HCT116 (cell line): ENCODE results near the gene GALK2. TPM values are rescaled to one million over a fixed set of nuclear protein-coding genes. Genes with fewer than 3 reads are reported as not detected.

ENCODE experiments used
- ATAC-seq: fragments of 200-7000 bp; cut with Tn5 transposase; 2 replicates; pipeline ENCODE4 v1.9.1; 2020; ENCODE audit warnings: mild to moderate bottlenecking, moderate library complexity
- BruUV-seq: library from RNA; stranded (reverse); fragments of 400-500 nt; replicated peaks from 2 replicates; lab custom pipeline; 2021; lab: Mats Ljungman, UMichigan
- CTCF ChIA-PET: fragments of 300-600 bp; sonication (Branson Sonifier 250); formaldehyde crosslinking; loops from one replicate; lab custom pipeline; 2021; ENCODE audit warnings: antibody characterized with exemption; lab: Charles Lee
- POLR2A ChIA-PET: fragments of 300-600, 350-600 bp; sonication (Branson Sonifier 250); formaldehyde crosslinking; loops from one replicate; lab custom pipeline; 2021; ENCODE audit warnings: antibody characterized with exemption; lab: Charles Lee
- RAD21 ChIA-PET, 2 experiments: fragments of 300-600 bp; sonication (Branson Sonifier 250); formaldehyde crosslinking; loops; one replicate each; lab custom pipeline; 2023; ENCODE audit warnings: low total read pairs in 2 of 2; ENCODE audit not compliant: uncharacterized antibody in 2 of 2, unreplicated experiment in 2 of 2, low non-redundant PET in 1 of 2; lab: Charles Lee
- DNase-seq: peaks from one replicate; pipeline ENCODE4 v3.0.0-alpha.2; 2010; ENCODE audit warnings: low read depth, low spot score
- H2AFZ ChIP-seq: fragments of 200-600 bp; shearing (Covaris generic), sonication (generic); 2 replicates; pipeline ENCODE4 v1.6.1; 2017; ENCODE audit warnings: low read depth, mixed run types, mixed read lengths, antibody characterized with exemption, low read length; ENCODE audit not compliant: poor library complexity, severe bottlenecking
- H3K27ac ChIP-seq: 2 replicates; pipeline ENCODE4 v1.5.1; 2012; ENCODE audit warnings: low read depth, low read length
- H3K27me3 ChIP-seq: fragments of 200-600 bp; sonication (generic); 2 replicates; pipeline ENCODE4 v1.6.1; 2016; ENCODE audit warnings: mixed run types, low read length, mixed read lengths; ENCODE audit not compliant: insufficient read depth
- H3K36me3 ChIP-seq, 2 experiments: fragments of 200-500 bp in 1 of 2; fragments of 200-600 bp in 1 of 2; sonication (Bioruptor generic) in 1 of 2; sonication (generic) in 1 of 2; 2 replicates each; pipeline versions ENCODE4 v1.5.1 to v1.6.1; 2014 to 2016; ENCODE audit warnings: low read length in 2 of 2, inconsistent platforms in 1 of 2, mixed read lengths in 1 of 2, mixed run types in 1 of 2; ENCODE audit not compliant: insufficient read depth in 2 of 2, control insufficient read depth in 1 of 2
- H3K4me1 ChIP-seq, 2 experiments: fragments of 200-600 bp in 1 of 2; sonication (generic) in 1 of 2; 2 replicates each; pipeline versions ENCODE4 v1.5.1 to v1.6.1; 2012 to 2017; ENCODE audit warnings: low read length in 2 of 2, inconsistent platforms in 1 of 2, mild to moderate bottlenecking in 1 of 2, mixed read lengths in 1 of 2, mixed run types in 1 of 2, moderate library complexity in 1 of 2; ENCODE audit not compliant: insufficient read depth in 2 of 2, control insufficient read depth in 1 of 2
- H3K4me2 ChIP-seq: fragments of 200-600 bp; sonication (generic); 2 replicates; pipeline ENCODE4 v1.6.1; 2017; ENCODE audit warnings: mixed run types, low read length, mixed read lengths
- H3K4me3 ChIP-seq, 2 experiments: fragments of 200-600 bp in 1 of 2; sonication (generic) in 1 of 2; replicated peaks in 1 of 2; 2 replicates each; pipeline ENCODE4 v1.5.1; 2011 to 2016; ENCODE audit warnings: low read length in 2 of 2, control low read depth in 1 of 2, low read depth in 1 of 2, mild to moderate bottlenecking in 1 of 2, mixed read lengths in 1 of 2, mixed run types in 1 of 2
- H3K79me2 ChIP-seq: fragments of 200-600 bp; sonication (generic); 2 replicates; pipeline ENCODE4 v1.6.1; 2017; ENCODE audit warnings: mild to moderate bottlenecking, mixed run types, low read length, moderate library complexity, mixed read lengths; ENCODE audit not compliant: insufficient read depth
- H3K9ac ChIP-seq: fragments of 200-600 bp; sonication (generic); 2 replicates; pipeline ENCODE4 v1.6.1; 2016; ENCODE audit warnings: low read length, mixed read lengths
- H3K9me2 ChIP-seq: fragments of 200-600 bp; sonication (generic), shearing (Covaris generic); 2 replicates; pipeline ENCODE4 v1.6.1; 2017; ENCODE audit warnings: mixed run types, mild to moderate bottlenecking, moderate library complexity; ENCODE audit not compliant: insufficient read depth
- H3K9me3 ChIP-seq, 2 experiments: fragments of 200-500 bp in 1 of 2; fragments of 200-600 bp in 1 of 2; sonication (Bioruptor generic) in 1 of 2; sonication (generic) in 1 of 2; 2 replicates each; pipeline ENCODE4 v1.6.1; 2014 to 2017; ENCODE audit warnings: low read length in 2 of 2, mixed read lengths in 2 of 2, inconsistent platforms in 1 of 2, low read depth in 1 of 2, mild to moderate bottlenecking in 1 of 2, mixed run types in 1 of 2, moderate library complexity in 1 of 2; ENCODE audit not compliant: control insufficient read depth in 1 of 2, insufficient read depth in 1 of 2
- H4K20me1 ChIP-seq: fragments of 200-600 bp; sonication (generic), shearing (Covaris generic); 2 replicates; pipeline ENCODE4 v1.6.1; 2017; ENCODE audit warnings: mixed run types, mild to moderate bottlenecking, moderate library complexity; ENCODE audit not compliant: insufficient read depth
- CBX3 ChIP-seq: IDR thresholded peaks from 2 replicates; pipeline ENCODE4 v1.6.1; 2012; ENCODE audit warnings: low read depth
- EGR1 ChIP-seq: IDR thresholded peaks from 2 replicates; pipeline ENCODE4 v1.6.1; 2012; ENCODE audit warnings: low read depth
- EZH2 ChIP-seq: fragments of 200-600 bp; sonication (generic); IDR thresholded peaks from 2 replicates; pipeline ENCODE4 v1.6.1; 2017; ENCODE audit warnings: antibody characterized with exemption, mixed run types
- EZH2phosphoT487 ChIP-seq: fragments of 200-600 bp; IDR thresholded peaks from 2 replicates; pipeline ENCODE4 v1.6.1; 2018; ENCODE audit warnings: antibody characterized with exemption, borderline replicate concordance
- FOSL1 ChIP-seq: IDR thresholded peaks from 2 replicates; pipeline ENCODE4 v1.6.1; 2012; ENCODE audit warnings: low read depth
- JUND ChIP-seq: IDR thresholded peaks from 2 replicates; pipeline ENCODE4 v1.6.1; 2012
- MAX ChIP-seq: IDR thresholded peaks from 2 replicates; pipeline ENCODE4 v1.6.1; 2012
- POLR2AphosphoS5 ChIP-seq: IDR thresholded peaks from 2 replicates; pipeline ENCODE4 v1.6.1; 2011; ENCODE audit warnings: mild to moderate bottlenecking, low read depth, low read length, moderate library complexity
- SIN3A ChIP-seq: IDR thresholded peaks from 2 replicates; pipeline ENCODE4 v1.6.1; 2012; ENCODE audit warnings: low read depth
- SP1 ChIP-seq: IDR thresholded peaks from 2 replicates; pipeline ENCODE4 v1.6.1; 2012; ENCODE audit warnings: low read depth
- SRF ChIP-seq: IDR thresholded peaks from 2 replicates; pipeline ENCODE4 v1.6.1; 2012; ENCODE audit warnings: low read depth
- YY1 ChIP-seq: IDR thresholded peaks from 2 replicates; pipeline ENCODE4 v1.6.1; 2011; ENCODE audit warnings: low read length, low read depth, moderate library complexity, mild to moderate bottlenecking; ENCODE audit not compliant: insufficient replicate concordance; ENCODE audit errors: extremely low read depth
- ZFX ChIP-seq: fragments of 450-650 bp; IDR thresholded peaks from 2 replicates; pipeline ENCODE4 v1.6.1; 2017
- ZNF274 ChIP-seq: fragments of 200-500 bp; sonication (Bioruptor generic); IDR thresholded peaks from 2 replicates; pipeline ENCODE4 v1.6.1; 2014; ENCODE audit warnings: mild to moderate bottlenecking, low read depth, low read length, inconsistent platforms
- intact Hi-C: fragments of 100-400 bp; cut with micrococcal nuclease; formaldehyde crosslinking; loops from 2 replicates; pipeline ENCODE4 v1.10.0; 2022
- total RNA-seq: library from RNA; stranded (reverse); gene quantifications from one replicate; pipeline ENCODE4 v1.2.1, GENCODE V29; 2021; ENCODE audit not compliant: unreplicated experiment
- TF ChIP-seq, protein P1 (sequence below), 3 experiments: fragments of 200-600 bp in 1 of 3; sonication (generic) in 1 of 3; IDR thresholded peaks in 2 of 3; conservative IDR thresholded peaks in 1 of 3; 2 replicates each; pipeline ENCODE4 v1.5.1; 2012 to 2017; ENCODE audit warnings: low read depth in 2 of 3, low read length in 2 of 3, antibody characterized with exemption in 1 of 3, borderline replicate concordance in 1 of 3, control low read depth in 1 of 3, mild to moderate bottlenecking in 1 of 3, mixed read lengths in 1 of 3, mixed run types in 1 of 3, moderate library complexity in 1 of 3; ENCODE audit not compliant: insufficient read depth in 1 of 3
- TF ChIP-seq, protein P2 (sequence below): IDR thresholded peaks from 2 replicates; pipeline ENCODE4 v1.6.1; 2012; ENCODE audit warnings: low read depth

GALK2 gene
- total RNA-seq, 1 experiment from 2014 or later = 18.7 TPM

GRCh38 chr15:49313650-49314049, 143.6 kb downstream of the GALK2 start:
- H3K79me2 ChIP-seq = no peaks in the 10 kb centered on the region
- no peak overlapping the region for H3K9ac ChIP-seq
- H3K4me1 ChIP-seq = no peaks in the 10 kb centered on the region
- H3K36me3 ChIP-seq = no peaks in the 10 kb centered on the region
- intact Hi-C loops = no loop called here
- H3K9me2 ChIP-seq = no peaks in the 10 kb centered on the region
- no peaks in the 10 kb centered on the region for H3K9me3 ChIP-seq
- ATAC-seq (no peak), DNase-seq (no peak)
- H3K27me3 ChIP-seq = no peaks in the 10 kb centered on the region
- ChIA-PET CTCF (no interaction called here), RAD21 (no interaction called here), POLR2A (no interaction called here)
- H3K4me2 ChIP-seq = no peak overlapping the region
- no TSS peak for BruUV-seq
- no peak overlapping the region for H2AFZ ChIP-seq
- no peaks in the 10 kb centered on the region for H4K20me1 ChIP-seq
- H3K27ac ChIP-seq = no peak overlapping the region
- no peak for TF ChIP-seq YY1
- H3K4me3 ChIP-seq = no peak overlapping the region

GRCh38 chr15:49314716-49315115, 144.7 kb downstream of the GALK2 start:
- BruUV-seq = no TSS peak
- ChIA-PET RAD21 (no interaction called here), POLR2A (no interaction called here), CTCF (no interaction called here)
- no peaks in the 10 kb centered on the region for H3K36me3 ChIP-seq
- no peaks in the 10 kb centered on the region for H3K79me2 ChIP-seq
- H3K4me3 ChIP-seq = no peak overlapping the region
- no peak for DNase-seq
- no peak overlapping the region for H2AFZ ChIP-seq
- no peaks in the 10 kb centered on the region for H4K20me1 ChIP-seq
- H3K4me1 ChIP-seq = no peaks in the 10 kb centered on the region
- no peaks in the 10 kb centered on the region for H3K27me3 ChIP-seq
- no peaks in the 10 kb centered on the region for H3K9me2 ChIP-seq
- intact Hi-C loops = no loop called here
- H3K4me2 ChIP-seq = no peak overlapping the region
- no peak for ATAC-seq
- H3K27ac ChIP-seq = no peak overlapping the region
- no peak overlapping the region for H3K9ac ChIP-seq
- H3K9me3 ChIP-seq = no peaks in the 10 kb centered on the region
- TF ChIP-seq FOSL1 = no peak
- TF ChIP-seq, protein P1, sequence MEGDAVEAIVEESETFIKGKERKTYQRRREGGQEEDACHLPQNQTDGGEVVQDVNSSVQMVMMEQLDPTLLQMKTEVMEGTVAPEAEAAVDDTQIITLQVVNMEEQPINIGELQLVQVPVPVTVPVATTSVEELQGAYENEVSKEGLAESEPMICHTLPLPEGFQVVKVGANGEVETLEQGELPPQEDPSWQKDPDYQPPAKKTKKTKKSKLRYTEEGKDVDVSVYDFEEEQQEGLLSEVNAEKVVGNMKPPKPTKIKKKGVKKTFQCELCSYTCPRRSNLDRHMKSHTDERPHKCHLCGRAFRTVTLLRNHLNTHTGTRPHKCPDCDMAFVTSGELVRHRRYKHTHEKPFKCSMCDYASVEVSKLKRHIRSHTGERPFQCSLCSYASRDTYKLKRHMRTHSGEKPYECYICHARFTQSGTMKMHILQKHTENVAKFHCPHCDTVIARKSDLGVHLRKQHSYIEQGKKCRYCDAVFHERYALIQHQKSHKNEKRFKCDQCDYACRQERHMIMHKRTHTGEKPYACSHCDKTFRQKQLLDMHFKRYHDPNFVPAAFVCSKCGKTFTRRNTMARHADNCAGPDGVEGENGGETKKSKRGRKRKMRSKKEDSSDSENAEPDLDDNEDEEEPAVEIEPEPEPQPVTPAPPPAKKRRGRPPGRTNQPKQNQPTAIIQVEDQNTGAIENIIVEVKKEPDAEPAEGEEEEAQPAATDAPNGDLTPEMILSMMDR (IDR thresholded peaks at IDR 0.05 in 2 of 3, conservative IDR thresholded peaks at IDR 0.05 in 1 of 3; ENCODE audit: borderline replicate concordance in 1 of 3, insufficient read depth in 1 of 3, low read depth in 2 of 3, low read length in 2 of 3) = no peak
- TF ChIP-seq SRF = no peak
- no peak for TF ChIP-seq POLR2AphosphoS5
- no peak for TF ChIP-seq EZH2phosphoT487
- TF ChIP-seq SP1 = no peak
- TF ChIP-seq ZNF274 = no peak
- TF ChIP-seq, protein P2, sequence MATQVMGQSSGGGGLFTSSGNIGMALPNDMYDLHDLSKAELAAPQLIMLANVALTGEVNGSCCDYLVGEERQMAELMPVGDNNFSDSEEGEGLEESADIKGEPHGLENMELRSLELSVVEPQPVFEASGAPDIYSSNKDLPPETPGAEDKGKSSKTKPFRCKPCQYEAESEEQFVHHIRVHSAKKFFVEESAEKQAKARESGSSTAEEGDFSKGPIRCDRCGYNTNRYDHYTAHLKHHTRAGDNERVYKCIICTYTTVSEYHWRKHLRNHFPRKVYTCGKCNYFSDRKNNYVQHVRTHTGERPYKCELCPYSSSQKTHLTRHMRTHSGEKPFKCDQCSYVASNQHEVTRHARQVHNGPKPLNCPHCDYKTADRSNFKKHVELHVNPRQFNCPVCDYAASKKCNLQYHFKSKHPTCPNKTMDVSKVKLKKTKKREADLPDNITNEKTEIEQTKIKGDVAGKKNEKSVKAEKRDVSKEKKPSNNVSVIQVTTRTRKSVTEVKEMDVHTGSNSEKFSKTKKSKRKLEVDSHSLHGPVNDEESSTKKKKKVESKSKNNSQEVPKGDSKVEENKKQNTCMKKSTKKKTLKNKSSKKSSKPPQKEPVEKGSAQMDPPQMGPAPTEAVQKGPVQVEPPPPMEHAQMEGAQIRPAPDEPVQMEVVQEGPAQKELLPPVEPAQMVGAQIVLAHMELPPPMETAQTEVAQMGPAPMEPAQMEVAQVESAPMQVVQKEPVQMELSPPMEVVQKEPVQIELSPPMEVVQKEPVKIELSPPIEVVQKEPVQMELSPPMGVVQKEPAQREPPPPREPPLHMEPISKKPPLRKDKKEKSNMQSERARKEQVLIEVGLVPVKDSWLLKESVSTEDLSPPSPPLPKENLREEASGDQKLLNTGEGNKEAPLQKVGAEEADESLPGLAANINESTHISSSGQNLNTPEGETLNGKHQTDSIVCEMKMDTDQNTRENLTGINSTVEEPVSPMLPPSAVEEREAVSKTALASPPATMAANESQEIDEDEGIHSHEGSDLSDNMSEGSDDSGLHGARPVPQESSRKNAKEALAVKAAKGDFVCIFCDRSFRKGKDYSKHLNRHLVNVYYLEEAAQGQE = no peak
- TF ChIP-seq ZFX = no peak
- TF ChIP-seq EGR1 = no peak
- TF ChIP-seq SIN3A = no peak
- no peak for TF ChIP-seq MAX
- no peak for TF ChIP-seq JUND
- no peak for TF ChIP-seq CBX3
- no peak for TF ChIP-seq EZH2
